DOHH2 (cell line): ENCODE results near the gene ZNF286A.
A peak's percentile ranks its signal among the peaks of the same experiment; 100 is the strongest.
"Not testable (repeated sequence)": the region's sequence is repeated elsewhere in the genome, so short reads cannot be mapped to it uniquely, and the experiment has no call there.

ENCODE experiments used
- H3F3A ChIP-seq: fragments of 200-600 bp; sonication (generic), shearing (Covaris generic); 2 replicates; pipeline ENCODE4 v1.6.0; 2016; ENCODE audit warnings: antibody characterized with exemption, mild to moderate bottlenecking; ENCODE audit not compliant: control insufficient read depth, insufficient read depth
- H3K27ac ChIP-seq: fragments of 200-600 bp; sonication (generic); 2 replicates; pipeline ENCODE4 v1.5.1; 2014; ENCODE audit warnings: low read depth, mild to moderate bottlenecking, low read length, moderate library complexity
- H3K27me3 ChIP-seq: fragments of 200-600 bp; sonication (generic); 2 replicates; pipeline ENCODE4 v1.6.1; 2014; ENCODE audit warnings: mild to moderate bottlenecking, low read length, mixed read lengths; ENCODE audit not compliant: control insufficient read depth
- H3K36me3 ChIP-seq: fragments of 200-600 bp; sonication (generic); 2 replicates; pipeline ENCODE4 v1.6.1; 2014; ENCODE audit warnings: mild to moderate bottlenecking, low read length, moderate library complexity, mixed read lengths; ENCODE audit not compliant: control insufficient read depth
- H3K4me1 ChIP-seq: fragments of 200-600 bp; sonication (generic); 2 replicates; pipeline ENCODE4 v1.6.1; 2014; ENCODE audit warnings: mild to moderate bottlenecking, low read length, mixed read lengths; ENCODE audit not compliant: control insufficient read depth
- H3K4me2 ChIP-seq: fragments of 200-600 bp; sonication (generic); 2 replicates; pipeline ENCODE4 v1.6.0; 2014; ENCODE audit warnings: mild to moderate bottlenecking, low read length, moderate library complexity
- H3K4me3 ChIP-seq: fragments of 200-600 bp; sonication (generic); 2 replicates; pipeline ENCODE4 v1.5.1; 2014; ENCODE audit warnings: mild to moderate bottlenecking, low read length, mixed read lengths
- H3K79me2 ChIP-seq: fragments of 200-600 bp; sonication (generic); 2 replicates; pipeline ENCODE4 v1.6.1; 2014; ENCODE audit warnings: mild to moderate bottlenecking, low read length, mixed read lengths; ENCODE audit not compliant: control insufficient read depth
- H3K9me2 ChIP-seq: fragments of 200-600 bp; sonication (generic); replicated peaks from 2 replicates; pipeline ENCODE4 v1.6.1; 2014; ENCODE audit warnings: mild to moderate bottlenecking, low read length, mixed read lengths; ENCODE audit not compliant: control insufficient read depth
- H3K9me3 ChIP-seq: fragments of 200-600 bp; sonication (generic); 2 replicates; pipeline ENCODE4 v1.6.1; 2014; ENCODE audit warnings: antibody characterized with exemption, low read length, mixed read lengths; ENCODE audit not compliant: control insufficient read depth, insufficient read depth
- H4K20me1 ChIP-seq: fragments of 200-600 bp; sonication (generic); 2 replicates; pipeline ENCODE4 v1.6.0; 2014; ENCODE audit warnings: low read depth, mild to moderate bottlenecking, antibody characterized with exemption, low read length, moderate library complexity; ENCODE audit not compliant: control insufficient read depth, insufficient read depth

Gene ZNF286A

GRCh38 chr17:15683135-15683534 lies 16.4 kb upstream of the ZNF286A start:
- not testable (repeated sequence) for H3K36me3 ChIP-seq, H3K27ac ChIP-seq, H3F3A ChIP-seq, H3K9me2 ChIP-seq, H3K79me2 ChIP-seq, H3K9me3 ChIP-seq, H4K20me1 ChIP-seq, H3K27me3 ChIP-seq
- Histone ChIP-seq H3K4me3 (peak overlapping the region; percentile 82), H3K4me1 (peaks cover 13% of the 10 kb centered on the region), H3K4me2 (peak overlapping the region; percentile 82)

- not testable (repeated sequence) for H3K27ac ChIP-seq, H3K36me3 ChIP-seq, H3K9me2 ChIP-seq, H3K9me3 ChIP-seq, H4K20me1 ChIP-seq, H3F3A ChIP-seq, H3K27me3 ChIP-seq, H3K79me2 ChIP-seq
- Histone ChIP-seq H3K4me2 (peak within 1 kb of the TSS; percentile 82), H3K4me3 (peak within 1 kb of the TSS; percentile 82), H3K4me1 (peaks cover 13% of the 10 kb centered on the region)
These were observed 15.6 kb upstream of the ZNF286A start, which contains the start of gene TRIM16 for GRCh38 chr17:15683824-15684478. Gene TRIM16 (minus strand): TSS chr17:15684311. CDS start chr17:15651609, 32,702 bp downstream.

DNA sequence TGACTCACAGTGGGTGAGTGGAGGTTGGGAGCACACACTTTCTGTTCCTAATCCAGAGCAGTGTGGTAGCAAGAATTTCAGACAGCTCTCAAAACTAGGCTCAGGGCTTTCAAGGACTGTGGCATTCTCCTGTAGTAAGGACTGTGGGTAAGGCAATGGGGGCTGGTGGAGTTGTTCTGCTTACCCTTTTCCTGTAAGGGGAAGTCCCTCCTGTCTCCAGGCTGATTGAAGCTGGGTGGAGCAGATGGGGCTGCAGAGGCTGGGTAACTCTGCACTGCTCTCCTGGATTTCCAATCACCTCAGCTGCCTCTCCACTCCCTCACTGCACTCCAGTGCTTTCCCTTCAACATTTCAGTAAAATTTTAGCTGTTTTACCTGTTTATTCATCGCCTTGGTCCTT lies 12.1 kb upstream of the ZNF286A start:
- not testable (repeated sequence) for H3K4me3 ChIP-seq, H3K79me2 ChIP-seq, H3K27ac ChIP-seq, H3K9me3 ChIP-seq, H4K20me1 ChIP-seq, H3K4me2 ChIP-seq, H3K9me2 ChIP-seq, H3K36me3 ChIP-seq, H3K27me3 ChIP-seq, H3F3A ChIP-seq
- H3K4me1 ChIP-seq = peaks cover 12% of the 10 kb centered on the region

GRCh38 chr17:15698967-15699366 lies 585 bp upstream of the ZNF286A start:
- H3K79me2 ChIP-seq, H3F3A ChIP-seq, H3K9me2 ChIP-seq, H3K4me1 ChIP-seq, H3K27ac ChIP-seq, H3K36me3 ChIP-seq, H3K9me3 ChIP-seq, H4K20me1 ChIP-seq, H3K27me3 ChIP-seq: not testable (repeated sequence)
- peak overlapping the region; percentile 77 for H3K4me3 ChIP-seq
- H3K4me2 ChIP-seq = peak overlapping the region; percentile 62

DNA sequence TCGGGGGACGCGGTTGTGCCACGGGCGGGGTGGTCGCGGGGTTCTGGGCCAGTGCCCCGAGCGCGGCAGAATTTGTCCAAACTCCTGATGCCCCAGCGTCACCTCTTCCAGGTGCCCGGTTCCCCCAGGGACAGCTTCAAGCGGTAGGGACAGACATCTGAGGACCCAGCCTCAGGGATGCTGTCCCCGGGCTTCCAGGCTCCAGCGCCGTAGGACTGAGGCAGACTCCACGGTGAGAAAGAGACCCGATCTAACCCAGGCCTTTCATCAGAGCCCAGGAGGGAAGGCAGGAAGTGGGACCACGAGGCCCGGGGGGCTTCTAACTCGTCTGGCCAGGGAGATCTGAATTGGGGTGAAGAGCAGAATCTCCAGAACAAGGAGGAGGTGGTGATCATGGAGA lies 385 bp downstream of the ZNF286A start:
- H3K9me2 ChIP-seq, H3K4me1 ChIP-seq, H3K36me3 ChIP-seq, H3K9me3 ChIP-seq, H3K27ac ChIP-seq, H3K79me2 ChIP-seq, H3K27me3 ChIP-seq, H3F3A ChIP-seq, H4K20me1 ChIP-seq: not testable (repeated sequence)
- peak overlapping the region; percentile 77 for H3K4me3 ChIP-seq
- H3K4me2 ChIP-seq = peak overlapping the region; percentile 62

- not testable (repeated sequence) for H3K4me1 ChIP-seq, H3K27me3 ChIP-seq
- peaks cover 23% of the 10 kb centered on the region for H3K36me3 ChIP-seq
These were observed 4.7 kb downstream of the ZNF286A start for GRCh38 chr17:15704239-15704638.

GRCh38 chr17:15704813-15705212 lies 5.3 kb downstream of the ZNF286A start:
- not testable (repeated sequence) for H4K20me1 ChIP-seq, H3K9me2 ChIP-seq, H3K9me3 ChIP-seq, H3K4me3 ChIP-seq, H3K27ac ChIP-seq, H3F3A ChIP-seq, H3K27me3 ChIP-seq, H3K79me2 ChIP-seq, H3K4me1 ChIP-seq, H3K4me2 ChIP-seq
- H3K36me3 ChIP-seq = peaks cover 23% of the 10 kb centered on the region

More at GRCh38 chr17:15704239-15704638, 4.7 kb downstream of the ZNF286A start:
- H3K9me3 ChIP-seq, H3K9me2 ChIP-seq, H3K27ac ChIP-seq, H3K4me3 ChIP-seq, H4K20me1 ChIP-seq, H3K79me2 ChIP-seq, H3F3A ChIP-seq, H3K4me2 ChIP-seq: not testable (repeated sequence)

DNA sequence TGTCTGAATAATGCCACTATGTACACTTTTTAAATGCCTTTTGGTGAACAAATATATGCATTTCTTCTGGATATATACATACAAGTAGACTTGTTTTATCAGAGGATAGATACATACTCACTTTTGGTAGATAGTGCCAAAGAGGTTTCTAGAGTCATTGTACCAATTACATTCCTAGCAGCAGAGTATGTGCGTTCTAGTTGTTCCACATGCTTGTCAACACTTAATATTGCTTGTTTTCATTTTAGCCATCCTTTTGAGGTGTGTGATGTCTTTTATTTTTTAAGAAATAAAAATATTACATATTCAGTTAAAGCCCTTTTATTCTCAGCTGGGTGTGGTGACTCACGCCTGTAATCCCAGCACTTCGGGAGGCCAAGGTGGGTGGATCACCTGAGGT lies 9.3 kb downstream of the ZNF286A start:
- not testable (repeated sequence) for H3K79me2 ChIP-seq, H3K9me2 ChIP-seq, H3K4me3 ChIP-seq, H3K4me1 ChIP-seq, H3K9me3 ChIP-seq, H4K20me1 ChIP-seq, H3K4me2 ChIP-seq, H3K27me3 ChIP-seq, H3F3A ChIP-seq, H3K27ac ChIP-seq
- peaks cover 23% of the 10 kb centered on the region for H3K36me3 ChIP-seq
